ENCODE results near the gene DEFB112.
A peak's percentile ranks its signal among the peaks of the same experiment; 100 is the strongest.

The DEFB112 gene

DNA sequence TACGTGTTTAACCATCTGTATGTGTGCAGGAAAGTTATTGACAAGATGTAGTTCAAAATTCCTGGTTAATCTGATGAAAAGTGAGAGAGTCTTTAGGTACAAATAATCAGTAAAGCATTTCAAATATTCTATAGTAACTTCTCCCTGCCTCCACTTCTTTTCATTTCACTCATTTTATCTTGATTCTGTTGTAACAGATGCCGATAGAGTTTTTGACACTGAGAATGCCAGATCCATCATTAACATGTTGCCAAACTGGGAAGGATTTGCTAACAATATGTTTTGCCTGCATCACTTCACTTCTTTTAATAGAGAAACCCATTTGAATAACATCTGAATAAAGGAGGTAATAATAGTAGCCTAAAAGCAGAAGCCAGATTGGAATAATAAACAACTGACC is 20.4 kb upstream of the DEFB112 start:
- Histone ChIP-seq H3K36me3 (ENCODE audit: insufficient read depth, low read depth, low read length) (no peaks in the 10 kb centered on the region), H3K27ac (ENCODE audit: low read length) (no peak overlapping the region), H3K4me3 (ENCODE audit: low read length) (no peak overlapping the region), H3K4me1 (ENCODE audit: insufficient read depth, low read length) (no peaks in the 10 kb centered on the region), H3K27me3 (ENCODE audit: insufficient read depth, low read length) (no peaks in the 10 kb centered on the region), H3K9ac (ENCODE audit: low read depth, low read length) (no peak overlapping the region), H3K9me3 (ENCODE audit: insufficient read depth, low read depth, low read length) (no peaks in the 10 kb centered on the region)

DNA sequence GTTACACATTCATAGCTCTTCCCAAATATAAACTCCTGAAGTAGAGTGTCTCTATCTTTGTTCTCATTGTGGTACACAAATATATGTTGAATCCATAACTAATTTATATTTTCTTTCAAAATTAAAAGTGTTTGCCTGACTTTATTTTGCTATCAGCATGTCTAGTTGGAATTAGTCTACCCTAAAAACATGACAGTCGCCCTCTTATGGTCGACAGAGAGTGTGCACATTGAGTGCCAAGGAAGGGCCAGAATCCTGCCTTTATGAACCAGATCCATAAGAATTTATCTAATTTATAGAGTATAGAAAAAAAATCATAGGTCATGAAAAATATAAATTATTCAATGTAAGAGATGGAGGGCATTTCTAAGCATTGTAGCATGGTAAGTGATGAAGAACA is 12.3 kb upstream of the DEFB112 start:
- H3K9me3 ChIP-seq (ENCODE audit: insufficient read depth, low read depth, low read length): no peaks in the 10 kb centered on the region
- no peaks in the 10 kb centered on the region for H3K36me3 ChIP-seq (ENCODE audit: insufficient read depth, low read depth, low read length)
- no peak overlapping the region for H3K27ac ChIP-seq (ENCODE audit: low read length)

DNA sequence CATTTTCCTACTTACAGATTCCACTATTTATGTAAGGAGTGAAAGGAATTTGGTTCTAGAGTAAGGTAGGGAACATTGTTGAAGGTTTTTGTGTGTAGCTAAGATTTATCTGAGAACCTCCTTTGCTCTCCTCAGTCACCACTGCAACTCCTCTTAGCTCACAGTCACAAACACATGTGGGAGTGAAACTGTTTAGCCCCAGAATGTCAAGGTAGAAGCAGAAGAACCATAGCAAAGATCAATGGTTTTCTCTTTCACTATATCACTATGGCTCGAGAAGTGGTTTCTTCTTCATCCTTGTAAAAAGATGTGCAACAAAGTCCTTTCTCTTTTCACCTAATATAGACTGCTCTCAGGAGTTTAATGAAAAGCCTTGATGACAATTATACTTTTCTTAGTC is 6.5 kb upstream of the DEFB112 start:
- Histone ChIP-seq H3K36me3 (ENCODE audit: insufficient read depth, low read depth, low read length) (no peaks in the 10 kb centered on the region), H3K4me3 (ENCODE audit: low read length) (no peak overlapping the region), H3K27ac (ENCODE audit: low read length) (no peak overlapping the region), H3K9ac (ENCODE audit: low read depth, low read length) (no peak overlapping the region), H3K4me1 (ENCODE audit: insufficient read depth, low read length) (no peaks in the 10 kb centered on the region), H3K27me3 (ENCODE audit: insufficient read depth, low read length) (no peaks in the 10 kb centered on the region), H3K9me3 (ENCODE audit: insufficient read depth, low read depth, low read length) (no peaks in the 10 kb centered on the region)

More for the DNA sequence above, 12.3 kb upstream of the DEFB112 start:
- Histone ChIP-seq H3K4me3 (ENCODE audit: low read length) (no peak overlapping the region), H3K4me1 (ENCODE audit: insufficient read depth, low read length) (no peaks in the 10 kb centered on the region), H3K27me3 (ENCODE audit: insufficient read depth, low read length) (no peaks in the 10 kb centered on the region), H3K9ac (ENCODE audit: low read depth, low read length) (no peak overlapping the region)

DNA sequence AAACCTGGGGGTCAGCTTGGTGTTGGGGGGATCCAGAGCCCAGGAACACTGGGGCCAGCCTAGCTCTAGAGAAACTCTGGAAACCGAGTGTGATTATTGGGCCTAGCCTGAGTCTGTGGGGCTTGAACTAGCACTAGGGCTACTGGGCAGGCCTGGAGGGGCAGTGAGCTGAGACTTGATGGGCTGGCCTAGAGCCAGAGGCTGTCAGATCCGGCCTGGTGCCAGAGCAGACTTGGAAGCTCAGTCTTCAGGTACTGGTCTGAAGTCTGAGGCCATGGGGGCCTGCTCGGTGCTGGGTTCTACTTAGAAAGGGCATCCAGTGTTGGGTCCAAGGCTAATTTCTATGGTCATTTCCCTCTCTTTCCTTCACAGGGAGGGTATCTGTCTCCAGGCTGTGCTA is 2.7 kb downstream of the DEFB112 start:
- Histone ChIP-seq H3K27me3 (ENCODE audit: insufficient read depth, low read length) (no peaks in the 10 kb centered on the region), H3K4me1 (ENCODE audit: insufficient read depth, low read length) (no peaks in the 10 kb centered on the region), H3K36me3 (ENCODE audit: insufficient read depth, low read depth, low read length) (no peaks in the 10 kb centered on the region), H3K9me3 (ENCODE audit: insufficient read depth, low read depth, low read length) (no peaks in the 10 kb centered on the region), H3K9ac (ENCODE audit: low read depth, low read length) (no peak overlapping the region), H3K27ac (ENCODE audit: low read length) (no peak overlapping the region), H3K4me3 (ENCODE audit: low read length) (no peak overlapping the region)

DNA sequence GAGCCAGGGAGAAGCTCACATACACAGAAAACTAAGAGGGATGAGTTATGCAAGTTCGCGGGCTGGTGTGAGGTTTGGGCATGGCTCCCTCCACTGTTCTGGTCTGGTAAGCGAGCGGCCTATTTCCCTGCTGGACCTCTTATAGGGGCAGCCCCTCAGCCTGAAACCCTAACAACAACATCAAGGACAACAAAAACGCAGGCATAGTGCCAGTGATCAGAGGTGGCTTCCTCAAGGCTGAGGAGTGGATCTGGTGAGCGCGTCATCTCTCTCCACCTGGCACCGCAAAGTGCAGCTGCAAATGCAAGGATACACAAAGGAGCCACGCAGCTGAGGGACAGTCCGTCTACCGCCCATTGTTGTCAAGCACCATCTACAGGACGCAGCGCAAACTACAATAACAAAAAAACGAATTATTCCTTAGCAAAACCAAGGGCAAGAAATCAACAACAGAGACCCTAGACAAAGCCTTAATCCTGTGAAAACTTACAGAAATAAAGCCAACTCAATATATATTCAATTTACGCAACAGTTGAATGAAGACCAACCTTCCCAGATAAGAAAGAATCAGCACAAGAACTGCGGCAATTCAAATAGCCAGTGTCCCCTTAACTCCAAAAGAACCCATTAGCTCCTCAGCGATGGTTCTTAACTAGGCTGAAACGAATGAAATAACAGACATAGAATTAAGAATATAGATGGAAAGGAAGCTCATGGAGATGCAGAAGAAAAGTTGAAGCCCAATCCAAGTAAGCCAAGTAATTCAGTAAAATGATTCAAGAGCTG is 18.8 kb downstream of the DEFB112 start:
- Histone ChIP-seq H3K27me3 (ENCODE audit: insufficient read depth, low read length) (no peaks in the 10 kb centered on the region), H3K4me1 (ENCODE audit: insufficient read depth, low read length) (no peaks in the 10 kb centered on the region)

DNA sequence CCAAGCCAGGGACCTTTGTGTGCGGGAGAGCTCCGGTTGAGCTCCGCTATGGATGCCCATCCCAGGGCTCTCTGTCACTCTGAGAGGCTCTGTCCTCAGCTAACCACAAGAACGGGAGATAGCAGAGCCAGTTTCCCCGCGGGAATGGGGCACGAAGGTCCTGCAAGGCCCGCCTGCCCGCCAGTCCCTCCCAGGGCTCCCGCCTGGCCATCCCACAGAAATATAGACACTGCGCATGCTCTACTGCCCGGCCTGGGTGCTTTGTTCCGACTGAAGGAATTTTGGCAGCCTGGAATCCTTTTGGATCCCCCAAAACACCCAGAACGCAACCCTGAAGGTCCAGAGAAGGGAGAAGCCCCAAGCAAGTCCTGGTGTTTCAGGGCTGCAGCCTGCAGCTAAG is 19.4 kb downstream of the DEFB112 start:
- H3K9ac ChIP-seq (ENCODE audit: low read depth, low read length): 0 out of 2 replicates have a peak overlapping the region, but pooled peaks have one; percentile 19
- H3K4me1 ChIP-seq (ENCODE audit: insufficient read depth, low read length): no peaks in the 10 kb centered on the region
- H3K4me3 ChIP-seq (ENCODE audit: low read length): no peak overlapping the region
- no peaks in the 10 kb centered on the region for H3K36me3 ChIP-seq (ENCODE audit: insufficient read depth, low read depth, low read length)
- H3K27me3 ChIP-seq (ENCODE audit: insufficient read depth, low read length): no peaks in the 10 kb centered on the region
- H3K9me3 ChIP-seq (ENCODE audit: insufficient read depth, low read depth, low read length): no peaks in the 10 kb centered on the region
- H3K27ac ChIP-seq (ENCODE audit: low read length): no peak overlapping the region

More for the DNA sequence above, 18.8 kb downstream of the DEFB112 start:
- Histone ChIP-seq H3K36me3 (ENCODE audit: insufficient read depth, low read depth, low read length) (no peaks in the 10 kb centered on the region), H3K9ac (ENCODE audit: low read depth, low read length) (peak overlapping the region; percentile 19; the same call in 1 of the 2 replicates), H3K27ac (ENCODE audit: low read length) (no peak overlapping the region), H3K9me3 (ENCODE audit: insufficient read depth, low read depth, low read length) (no peaks in the 10 kb centered on the region), H3K4me3 (ENCODE audit: low read length) (no peak overlapping the region; the same call in 1 of the 2 replicates)

- Histone ChIP-seq H3K36me3 (ENCODE audit: insufficient read depth, low read depth, low read length) (no peaks in the 10 kb centered on the region), H3K4me1 (ENCODE audit: insufficient read depth, low read length) (no peaks in the 10 kb centered on the region), H3K27ac (ENCODE audit: low read length) (no peak overlapping the region), H3K9me3 (ENCODE audit: insufficient read depth, low read depth, low read length) (no peaks in the 10 kb centered on the region), H3K9ac (ENCODE audit: low read depth, low read length) (no peak overlapping the region), H3K27me3 (ENCODE audit: insufficient read depth, low read length) (no peaks in the 10 kb centered on the region), H3K4me3 (ENCODE audit: low read length) (no peak overlapping the region)
Measured at GRCh38 chr6:50025258-50025657, 24.5 kb downstream of the DEFB112 start.

DNA sequence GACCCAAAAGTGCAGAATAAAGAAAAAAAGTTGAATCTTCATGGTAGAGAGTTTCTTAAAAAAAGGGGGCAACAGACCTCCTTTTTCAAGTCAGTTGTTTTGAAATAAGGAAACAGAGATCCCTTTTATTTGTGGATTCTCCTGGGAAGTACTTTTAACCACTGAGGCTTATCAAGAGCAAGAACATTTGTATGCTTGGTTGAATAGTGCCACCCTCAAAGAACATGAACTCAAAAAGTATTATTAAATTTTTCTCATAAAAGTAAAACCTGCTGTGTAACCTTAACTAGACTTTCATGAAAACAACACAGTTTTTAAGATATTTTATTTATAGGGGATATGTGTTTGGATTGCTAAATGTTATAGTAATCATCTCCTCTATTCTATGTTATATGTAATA is 27.8 kb downstream of the DEFB112 start, which contains the start of gene DEFB110:
DEFB110 (minus strand) TSS at position 101 of the 400 bp plus-strand sequence; CDS start at position 42, 59 bp downstream.
- no peaks in the 10 kb centered on the region for H3K4me1 ChIP-seq (ENCODE audit: insufficient read depth, low read length)
- H3K9me3 ChIP-seq (ENCODE audit: insufficient read depth, low read depth, low read length): no peaks in the 10 kb centered on the region
- H3K4me3 ChIP-seq (ENCODE audit: low read length): no peak within 1 kb of the TSS
- H3K9ac ChIP-seq (ENCODE audit: low read depth, low read length): no peak within 1 kb of the TSS
- no peaks in the 10 kb centered on the region for H3K36me3 ChIP-seq (ENCODE audit: insufficient read depth, low read depth, low read length)
- no peak within 1 kb of the TSS for H3K27ac ChIP-seq (ENCODE audit: low read length)
- H3K27me3 ChIP-seq (ENCODE audit: insufficient read depth, low read length): no peaks in the 10 kb centered on the region

DNA sequence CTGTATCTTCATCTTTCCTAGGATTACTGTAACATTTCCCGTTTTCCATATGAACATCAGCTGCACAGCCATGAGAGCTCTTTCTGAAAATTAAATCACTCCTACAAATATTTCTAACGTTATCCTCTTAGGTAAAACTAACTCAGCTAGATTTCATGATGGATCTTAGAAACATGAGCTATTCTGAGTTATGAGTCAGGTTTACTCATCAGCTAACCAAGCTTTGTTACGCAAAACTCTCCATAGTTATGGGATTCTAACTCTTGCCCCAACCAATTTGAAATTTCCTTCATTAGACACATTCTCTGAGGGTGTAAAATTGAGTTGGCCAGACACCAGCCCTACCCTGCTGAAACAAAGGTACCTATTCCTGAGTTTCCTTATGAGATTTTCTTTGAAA is 41.9 kb downstream of the DEFB112 start:
- Histone ChIP-seq H3K27me3 (ENCODE audit: insufficient read depth, low read length) (no peaks in the 10 kb centered on the region), H3K4me1 (ENCODE audit: insufficient read depth, low read length) (peaks cover 5% of the 10 kb centered on the region; the same call in 1 of the 2 replicates), H3K9me3 (ENCODE audit: insufficient read depth, low read depth, low read length) (no peaks in the 10 kb centered on the region), H3K36me3 (ENCODE audit: insufficient read depth, low read depth, low read length) (no peaks in the 10 kb centered on the region), H3K9ac (ENCODE audit: low read depth, low read length) (no peak overlapping the region), H3K27ac (ENCODE audit: low read length) (no peak overlapping the region), H3K4me3 (ENCODE audit: low read length) (no peak overlapping the region)

- no peaks in the 10 kb centered on the region for H3K27me3 ChIP-seq (ENCODE audit: insufficient read depth, low read length)
- H3K4me3 ChIP-seq (ENCODE audit: low read length): no peak overlapping the region
- H3K27ac ChIP-seq (ENCODE audit: low read length): no peak overlapping the region
- H3K4me1 ChIP-seq (ENCODE audit: insufficient read depth, low read length): peaks cover 5% of the 10 kb centered on the region; the same call in 1 of the 2 replicates
- H3K9me3 ChIP-seq (ENCODE audit: insufficient read depth, low read depth, low read length): no peaks in the 10 kb centered on the region
- H3K9ac ChIP-seq (ENCODE audit: low read depth, low read length): no peak overlapping the region
- no peaks in the 10 kb centered on the region for H3K36me3 ChIP-seq (ENCODE audit: insufficient read depth, low read depth, low read length)
Measured at GRCh38 chr6:50003139-50003538, 46.6 kb downstream of the DEFB112 start.

DNA sequence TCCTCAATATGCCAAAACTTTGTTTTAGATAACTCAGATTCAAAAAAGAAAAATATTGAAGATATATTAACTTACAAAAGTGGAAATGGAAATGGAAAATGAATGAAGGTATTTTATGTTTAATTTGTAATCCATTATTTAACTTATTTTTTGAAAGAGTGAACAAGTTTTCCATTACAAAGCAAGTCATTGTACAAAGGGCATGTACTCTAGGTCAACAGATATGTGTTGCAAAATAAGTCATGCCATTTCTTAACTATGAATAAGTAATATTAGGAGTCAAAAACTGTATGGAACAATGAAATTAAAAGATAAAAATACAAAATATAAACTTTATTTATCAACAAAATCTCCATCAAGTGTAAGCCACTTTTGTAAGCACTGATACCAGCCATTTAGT is 54.5 kb downstream of the DEFB112 start:
- no peak overlapping the region for H3K4me3 ChIP-seq (ENCODE audit: low read length)
- H3K9me3 ChIP-seq (ENCODE audit: insufficient read depth, low read depth, low read length): no peaks in the 10 kb centered on the region

More for the DNA sequence above, 54.5 kb downstream of the DEFB112 start:
- Histone ChIP-seq H3K9ac (ENCODE audit: low read depth, low read length) (no peak overlapping the region), H3K27me3 (ENCODE audit: insufficient read depth, low read length) (no peaks in the 10 kb centered on the region), H3K27ac (ENCODE audit: low read length) (no peak overlapping the region), H3K36me3 (ENCODE audit: insufficient read depth, low read depth, low read length) (no peaks in the 10 kb centered on the region), H3K4me1 (ENCODE audit: insufficient read depth, low read length) (no peaks in the 10 kb centered on the region)

All from iPS-20b (cell line).